OCI-LY1 (cell line): ENCODE measurements around the gene DNAAF5.

Source experiments
- H2AFZ ChIP-seq: fragments of 200-600 bp; sonication (generic), shearing (Covaris generic); 2 replicates; pipeline ENCODE4 v1.6.0; 2014; ENCODE audit warnings: antibody characterized with exemption, mild to moderate bottlenecking, low read length
- H3F3A ChIP-seq: fragments of 200-600 bp; sonication (generic), shearing (Covaris generic); 2 replicates; pipeline ENCODE4 v1.6.0; 2014; ENCODE audit warnings: mild to moderate bottlenecking, antibody characterized with exemption, low read length, moderate library complexity; ENCODE audit not compliant: insufficient read depth
- H3K27ac ChIP-seq: fragments of 200-600 bp; sonication (generic); 2 replicates; pipeline ENCODE4 v1.5.1; 2014; ENCODE audit warnings: low read length, mixed run types, mild to moderate bottlenecking, low read depth; ENCODE audit not compliant: poor library complexity, severe bottlenecking
- H3K27me3 ChIP-seq: fragments of 200-600 bp; sonication (generic); 2 replicates; pipeline ENCODE4 v1.6.0; 2014; ENCODE audit warnings: antibody characterized with exemption, mild to moderate bottlenecking, low read length, moderate library complexity; ENCODE audit not compliant: insufficient read depth
- H3K36me3 ChIP-seq: fragments of 200-600 bp; sonication (generic); 2 replicates; pipeline ENCODE4 v1.6.1; 2014; ENCODE audit warnings: mild to moderate bottlenecking, antibody characterized with exemption, low read length, moderate library complexity, mixed read lengths; ENCODE audit not compliant: insufficient read depth
- H3K4me1 ChIP-seq: fragments of 200-600 bp; sonication (generic); 2 replicates; pipeline ENCODE4 v1.5.1; 2014; ENCODE audit warnings: mild to moderate bottlenecking, low read length, moderate library complexity; ENCODE audit not compliant: insufficient read depth, severe bottlenecking
- H3K4me2 ChIP-seq: fragments of 200-600 bp; sonication (generic), shearing (Covaris generic); 2 replicates; pipeline ENCODE4 v1.6.1; 2014; ENCODE audit warnings: low read length
- H3K4me3 ChIP-seq: fragments of 200-600 bp; sonication (generic); 2 replicates; pipeline ENCODE4 v1.5.1; 2014; ENCODE audit warnings: low read length, low read depth, mild to moderate bottlenecking, mixed read lengths; ENCODE audit not compliant: poor library complexity, severe bottlenecking
- H3K79me2 ChIP-seq: fragments of 200-600 bp; shearing (Covaris generic); 2 replicates; pipeline ENCODE4 v1.6.1; 2016; ENCODE audit warnings: mixed run types, low read length, mixed read lengths; ENCODE audit not compliant: insufficient read depth
- H3K9ac ChIP-seq: fragments of 200-600 bp; sonication (generic), shearing (Covaris generic); 2 replicates; pipeline ENCODE4 v1.6.1; 2014; ENCODE audit warnings: mild to moderate bottlenecking, low read length, mixed read lengths
- H3K9me2 ChIP-seq: fragments of 200-600 bp; sonication (generic), shearing (Covaris generic); 2 replicates; pipeline ENCODE4 v1.6.1; 2014; ENCODE audit warnings: low read depth, mild to moderate bottlenecking, low read length, mixed read lengths
- H3K9me3 ChIP-seq: fragments of 200-600 bp; shearing (Covaris generic); 2 replicates; pipeline ENCODE4 v1.6.1; 2014; ENCODE audit warnings: low read length, mixed read lengths
- H4K20me1 ChIP-seq: fragments of 200-600 bp; sonication (generic), shearing (Covaris generic); 2 replicates; pipeline ENCODE4 v1.6.0; 2016; ENCODE audit warnings: mild to moderate bottlenecking, low read length; ENCODE audit not compliant: insufficient read depth
- EZH2 ChIP-seq: fragments of 200-600 bp; sonication (generic), shearing (Covaris generic); IDR thresholded peaks from 2 replicates; pipeline ENCODE4 v1.8.0; 2017; ENCODE audit warnings: borderline replicate concordance, mixed run types, mild to moderate bottlenecking, antibody characterized with exemption, low read length, moderate library complexity, mixed read lengths
- TF ChIP-seq, protein P1 (sequence below): fragments of 200-600 bp; sonication (generic), shearing (Covaris generic); IDR thresholded peaks from 2 replicates; pipeline ENCODE4 v1.5.1; 2017; ENCODE audit warnings: mild to moderate bottlenecking, antibody characterized with exemption, low read length, moderate library complexity, mixed read lengths

Gene DNAAF5

DNA sequence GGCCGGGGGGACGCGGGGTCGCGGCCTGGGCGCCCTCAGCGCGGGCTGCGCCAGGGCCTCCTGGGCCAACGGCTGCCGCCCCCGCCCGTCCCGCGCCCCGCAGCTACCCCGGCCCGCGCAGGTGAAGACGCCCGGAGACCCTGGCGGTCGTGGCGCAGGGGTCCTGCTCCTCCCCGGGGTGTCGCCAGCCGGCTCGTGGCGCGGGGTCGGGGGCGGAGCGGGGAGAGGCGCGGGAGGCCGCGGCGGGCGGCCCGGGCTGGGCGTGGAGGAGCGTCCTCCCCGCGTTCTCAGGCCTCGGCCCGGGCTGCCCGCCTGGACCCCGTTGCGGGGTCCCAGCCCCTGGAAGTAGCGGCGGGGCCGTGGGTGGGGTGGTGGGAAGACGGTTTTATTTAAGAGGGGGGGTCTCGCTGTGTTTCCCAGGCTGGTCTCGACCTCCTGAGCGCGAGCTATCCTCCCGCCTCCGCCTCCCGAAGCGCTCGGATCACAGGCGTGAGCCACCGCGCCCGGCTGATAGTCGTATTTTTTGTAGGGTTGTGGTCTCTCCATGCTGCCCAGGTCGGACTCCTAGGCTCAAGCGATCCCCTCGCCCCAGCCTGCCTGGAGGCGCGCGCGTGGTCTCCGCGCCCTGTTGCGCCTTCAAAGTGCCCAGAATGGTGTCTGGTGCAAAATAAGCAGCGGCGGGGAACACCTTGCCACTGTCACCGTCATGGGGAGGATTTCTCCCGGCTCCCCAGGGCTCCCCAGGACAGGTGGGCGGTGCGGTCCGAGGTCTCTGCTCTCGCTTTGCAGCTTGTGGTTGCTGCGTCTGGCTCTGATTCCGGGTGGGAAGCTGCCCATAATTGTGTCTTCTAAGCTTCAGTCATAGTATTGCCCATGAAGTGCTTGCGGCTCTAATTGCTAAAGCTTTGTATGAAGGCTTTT, 90.5 kb downstream of the DNAAF5 start:
- peak overlapping the region; percentile 62 for H3K9ac ChIP-seq
- no peaks in the 10 kb centered on the region for H3K9me2 ChIP-seq
- H3K36me3 ChIP-seq: 0 out of 2 replicates have a peak, but pooled peaks cover 3% of the 10 kb centered on the region
- H4K20me1 ChIP-seq: no peaks in the 10 kb centered on the region
- peaks cover 41% of the 10 kb centered on the region for H3K4me1 ChIP-seq
- H3K4me2 ChIP-seq: peak overlapping the region; percentile 64
- peak overlapping the region; percentile 66 for H3K4me3 ChIP-seq
- no peaks in the 10 kb centered on the region for H3K27me3 ChIP-seq
- TF ChIP-seq, protein P1, sequence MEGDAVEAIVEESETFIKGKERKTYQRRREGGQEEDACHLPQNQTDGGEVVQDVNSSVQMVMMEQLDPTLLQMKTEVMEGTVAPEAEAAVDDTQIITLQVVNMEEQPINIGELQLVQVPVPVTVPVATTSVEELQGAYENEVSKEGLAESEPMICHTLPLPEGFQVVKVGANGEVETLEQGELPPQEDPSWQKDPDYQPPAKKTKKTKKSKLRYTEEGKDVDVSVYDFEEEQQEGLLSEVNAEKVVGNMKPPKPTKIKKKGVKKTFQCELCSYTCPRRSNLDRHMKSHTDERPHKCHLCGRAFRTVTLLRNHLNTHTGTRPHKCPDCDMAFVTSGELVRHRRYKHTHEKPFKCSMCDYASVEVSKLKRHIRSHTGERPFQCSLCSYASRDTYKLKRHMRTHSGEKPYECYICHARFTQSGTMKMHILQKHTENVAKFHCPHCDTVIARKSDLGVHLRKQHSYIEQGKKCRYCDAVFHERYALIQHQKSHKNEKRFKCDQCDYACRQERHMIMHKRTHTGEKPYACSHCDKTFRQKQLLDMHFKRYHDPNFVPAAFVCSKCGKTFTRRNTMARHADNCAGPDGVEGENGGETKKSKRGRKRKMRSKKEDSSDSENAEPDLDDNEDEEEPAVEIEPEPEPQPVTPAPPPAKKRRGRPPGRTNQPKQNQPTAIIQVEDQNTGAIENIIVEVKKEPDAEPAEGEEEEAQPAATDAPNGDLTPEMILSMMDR: no peak
- TF ChIP-seq EZH2: no peak
- no peaks in the 10 kb centered on the region for H3K9me3 ChIP-seq
- H3F3A ChIP-seq: no peaks in the 10 kb centered on the region
- no peak overlapping the region for H3K27ac ChIP-seq
- H2AFZ ChIP-seq: no peak overlapping the region
- H3K79me2 ChIP-seq: peaks cover 45% of the 10 kb centered on the region

DNA sequence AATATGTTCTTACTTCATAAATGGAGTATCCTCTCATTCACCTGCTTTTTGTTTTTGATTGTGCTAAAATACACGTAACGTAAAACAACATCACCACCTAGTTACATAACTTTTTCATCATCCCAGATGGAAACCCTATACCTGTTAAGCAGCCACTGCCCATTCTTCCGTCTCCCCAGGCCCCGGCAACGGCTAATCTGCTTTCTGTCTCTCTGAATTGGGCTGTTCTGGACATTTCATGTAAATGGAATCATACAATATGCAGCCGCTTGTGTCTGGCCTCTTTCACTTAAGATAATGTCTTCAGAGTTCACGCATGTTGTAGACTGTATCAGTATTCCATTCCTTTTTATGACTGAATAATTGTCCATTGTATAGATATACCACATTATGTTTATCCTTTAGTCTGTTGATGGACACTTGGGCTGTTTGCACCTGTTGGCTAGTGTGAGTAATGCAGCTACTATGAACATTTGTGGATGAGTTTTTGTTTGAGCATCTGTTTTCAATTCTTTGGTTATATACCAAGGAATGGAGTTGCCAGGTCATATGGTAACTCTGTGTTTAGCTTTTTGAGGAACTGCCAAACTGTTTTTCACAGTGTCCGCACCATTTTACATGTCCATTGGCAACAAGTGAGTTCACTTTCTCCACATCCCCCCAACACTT, 91.7 kb downstream of the DNAAF5 start:
- Histone ChIP-seq H2AFZ (no peak overlapping the region), H3K27me3 (no peaks in the 10 kb centered on the region), H3K9ac (no peak overlapping the region), H3K9me3 (no peaks in the 10 kb centered on the region), H3K79me2 (peaks cover 56% of the 10 kb centered on the region), H3F3A (no peaks in the 10 kb centered on the region), H3K9me2 (no peaks in the 10 kb centered on the region), H4K20me1 (no peaks in the 10 kb centered on the region), H3K4me2 (peak overlapping the region; percentile 64), H3K27ac (no peak overlapping the region), H3K36me3 (peaks cover 9% of the 10 kb centered on the region; the same call in 1 of the 2 replicates), H3K4me1 (peaks cover 34% of the 10 kb centered on the region), H3K4me3 (peak overlapping the region; percentile 66)
- no peak for TF ChIP-seq EZH2
- TF ChIP-seq, protein P1: peak; percentile 39; the same call in 1 of the 2 replicates

DNA sequence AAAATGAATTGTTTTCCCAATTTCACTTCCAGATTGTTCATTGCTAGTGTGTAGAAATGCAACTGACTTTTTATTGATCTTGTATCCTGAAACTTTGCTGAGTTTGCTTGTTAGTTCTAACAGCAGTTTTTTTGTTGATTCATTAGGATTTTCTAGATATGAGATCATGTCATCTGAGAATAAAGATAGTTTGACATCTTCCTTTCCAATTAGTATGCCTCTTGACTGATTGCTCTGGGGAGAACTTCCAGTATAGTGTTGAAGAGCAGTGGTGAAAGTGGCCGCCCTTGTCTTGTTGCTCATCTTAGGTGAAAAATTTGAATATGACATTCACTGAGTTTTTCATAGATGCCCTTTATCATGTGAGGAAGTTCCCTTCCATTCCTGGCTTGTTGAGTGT, 93.8 kb downstream of the DNAAF5 start:
- H3K27me3 ChIP-seq: no peaks in the 10 kb centered on the region
- H3K4me3 ChIP-seq: no peak overlapping the region
- peaks cover 24% of the 10 kb centered on the region for H3K4me1 ChIP-seq
- H3K27ac ChIP-seq: no peak overlapping the region
- H3K9ac ChIP-seq: no peak overlapping the region
- H4K20me1 ChIP-seq: no peaks in the 10 kb centered on the region
- no peaks in the 10 kb centered on the region for H3K9me3 ChIP-seq
- H3K36me3 ChIP-seq: peaks cover 15% of the 10 kb centered on the region; the same call in 1 of the 2 replicates
- H2AFZ ChIP-seq: no peak overlapping the region
- H3F3A ChIP-seq: no peaks in the 10 kb centered on the region
- peak overlapping the region; percentile 8; the same call in 1 of the 2 replicates for H3K4me2 ChIP-seq
- TF ChIP-seq, protein P1: no peak
- no peak for TF ChIP-seq EZH2
- peaks cover 78% of the 10 kb centered on the region for H3K79me2 ChIP-seq
- H3K9me2 ChIP-seq: no peaks in the 10 kb centered on the region
